ENCODE measurements around the gene ATRN. TPM values are rescaled to one million over a fixed set of nuclear protein-coding genes. Genes with fewer than 3 reads are reported as not detected.
A peak's percentile ranks its signal among the peaks of the same experiment; 100 is the strongest.
"Not testable (repeated sequence)": the region's sequence is repeated elsewhere in the genome, so short reads cannot be mapped to it uniquely, and the experiment has no call there.

ATRN gene
- total RNA-seq, result 43.7 TPM

DNA sequence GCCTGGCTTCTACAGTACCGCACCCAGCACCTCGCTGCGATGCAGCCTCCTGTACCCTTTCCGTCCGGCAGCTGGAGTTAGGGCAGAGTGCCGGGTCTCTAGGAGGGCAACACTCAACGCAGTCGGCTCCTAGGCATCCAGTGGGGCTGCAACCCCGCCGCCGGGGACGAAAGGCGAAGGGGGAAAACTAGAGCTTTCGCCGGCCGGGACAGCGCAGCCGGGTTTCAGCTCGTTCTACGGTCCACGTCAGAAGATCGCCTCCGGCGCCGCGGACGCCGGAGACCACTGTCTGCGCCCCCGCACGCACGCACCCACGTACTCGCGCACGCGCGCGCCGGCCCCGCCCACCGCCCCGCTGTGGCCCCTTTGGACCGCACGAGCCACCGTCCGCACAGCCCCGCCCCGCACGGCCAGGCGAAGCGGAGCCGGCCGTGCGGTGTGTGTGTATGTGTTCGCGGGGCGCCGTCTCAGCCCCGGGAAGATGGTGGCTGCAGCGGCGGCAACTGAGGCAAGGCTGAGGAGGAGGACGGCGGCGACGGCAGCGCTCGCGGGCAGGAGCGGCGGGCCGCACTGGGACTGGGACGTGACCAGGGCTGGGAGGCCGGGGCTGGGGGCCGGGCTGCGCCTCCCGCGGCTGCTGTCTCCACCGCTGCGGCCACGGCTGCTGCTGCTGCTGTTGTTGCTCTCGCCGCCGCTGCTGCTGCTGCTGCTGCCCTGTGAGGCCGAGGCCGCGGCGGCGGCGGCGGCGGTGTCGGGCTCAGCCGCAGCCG lies at the start of gene ATRN:
Gene ATRN, plus strand, starts transcription at position 392 of the 770 bp plus-strand sequence. Its CDS starts 90 bp downstream, at position 482.
- peak; percentile 95 for DNase-seq

DNA sequence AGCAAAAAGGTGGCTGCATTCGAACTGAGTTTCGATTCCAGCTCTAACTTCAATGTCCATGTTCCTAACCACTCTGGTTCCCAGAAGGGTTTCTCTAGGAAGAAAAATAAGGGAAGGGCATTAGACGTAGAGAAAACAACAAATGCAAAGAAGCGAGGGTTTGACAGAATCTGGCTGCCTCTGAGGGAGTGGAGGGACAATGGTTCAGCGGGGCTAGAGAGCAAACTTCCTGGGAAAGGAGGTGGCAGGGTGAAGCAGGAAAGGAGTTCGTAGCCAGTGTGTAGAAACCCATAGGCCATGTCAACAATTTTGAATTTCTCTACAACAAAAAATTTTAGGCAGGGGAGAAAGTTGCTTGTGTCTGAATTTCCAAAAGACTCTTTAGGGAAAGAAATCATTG lies 48.8 kb upstream of the ATRN start:
- DNase-seq, result no peak

DNA sequence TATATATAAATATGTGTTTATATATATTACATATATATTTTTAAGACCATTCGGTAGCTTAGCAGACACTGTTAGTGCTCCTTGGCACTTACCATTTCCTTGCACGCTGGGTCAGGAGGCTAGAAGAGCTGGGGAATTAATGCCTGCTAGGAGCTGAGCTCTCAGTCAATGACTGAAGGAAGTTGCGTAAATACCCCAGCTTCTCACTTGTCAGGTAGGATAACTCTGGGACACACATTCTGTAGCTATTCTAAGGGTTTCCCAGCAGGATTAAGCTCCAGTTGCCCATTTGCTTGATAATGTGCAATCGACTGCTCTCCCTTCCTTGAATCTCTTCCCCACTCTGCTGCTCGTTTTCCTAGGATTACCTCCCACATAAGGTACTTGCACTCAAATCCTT lies 47.7 kb upstream of the ATRN start:
- DNase-seq, result no peak

DNA sequence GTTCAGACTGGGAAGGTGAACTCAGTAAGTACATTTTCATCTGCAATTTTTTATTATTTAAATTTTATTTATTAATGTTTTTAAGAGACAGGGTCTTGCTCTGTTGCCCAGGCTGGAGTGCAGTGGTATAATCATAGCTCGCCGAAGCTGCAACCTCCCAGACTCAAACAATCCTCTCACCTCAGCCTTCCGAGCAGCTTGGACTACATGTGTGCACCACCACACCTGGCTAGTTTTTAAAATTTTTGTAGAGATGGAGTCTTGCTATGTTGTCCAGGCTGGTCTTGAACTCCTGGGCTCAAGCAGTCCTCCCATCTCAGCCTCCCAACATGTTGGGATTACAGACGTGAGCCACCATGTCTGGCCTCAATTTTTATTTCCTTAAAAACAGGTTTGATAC lies 44.1 kb upstream of the ATRN start:
- not testable (repeated sequence) for DNase-seq

DNA sequence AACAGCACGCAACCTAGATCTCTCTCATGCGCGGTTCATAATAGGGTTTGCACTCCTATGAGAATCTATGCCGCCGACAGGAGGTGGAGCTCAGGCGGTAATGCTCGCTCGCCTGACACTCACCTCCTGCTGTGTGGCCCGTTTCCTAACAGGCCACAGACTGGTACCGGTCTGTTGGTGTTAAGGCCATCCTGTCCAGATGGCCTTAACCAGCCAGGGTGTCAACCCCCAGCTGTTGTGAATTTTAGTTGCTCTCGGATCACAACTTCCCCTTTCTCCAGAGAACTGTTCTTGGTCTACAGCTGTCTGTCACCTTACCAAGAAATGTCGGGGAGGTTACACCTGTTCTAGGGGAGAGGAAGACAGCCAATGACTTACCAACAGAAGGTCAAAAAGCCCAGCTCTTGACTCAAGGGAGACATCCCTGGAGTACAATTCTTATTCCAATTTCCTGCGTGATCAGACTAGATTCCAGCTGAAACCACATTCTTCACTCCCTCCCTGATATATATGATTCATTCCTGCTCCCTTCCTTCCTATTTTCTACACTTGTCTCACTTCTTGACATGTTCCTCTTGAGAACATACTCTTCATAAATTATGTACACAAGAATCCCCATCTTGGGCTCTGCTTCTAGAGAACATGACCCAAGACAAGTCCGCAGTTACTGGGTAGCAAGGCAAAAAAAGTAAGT lies 40.3 kb upstream of the ATRN start:
- no peak for DNase-seq

DNA sequence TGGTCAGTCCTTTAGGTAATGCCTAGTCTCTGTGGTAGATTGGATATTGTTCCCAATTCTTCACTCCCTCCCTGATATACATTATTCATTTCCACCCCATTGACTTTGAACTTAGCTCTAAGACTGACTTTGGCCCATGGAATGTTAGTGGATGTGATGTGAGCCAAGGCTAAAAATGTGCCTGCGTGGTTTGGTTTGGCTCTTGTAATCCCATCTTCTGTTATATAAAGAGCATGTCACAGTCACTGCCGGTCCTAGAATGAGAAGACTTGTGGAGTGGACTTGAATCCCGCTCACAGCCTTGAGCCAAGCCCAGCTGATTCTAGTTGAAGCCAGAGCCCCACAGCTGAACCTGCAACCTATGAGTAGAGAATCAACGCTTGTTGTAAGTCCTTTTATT lies 39.7 kb upstream of the ATRN start:
- DNase-seq, result no peak

DNA sequence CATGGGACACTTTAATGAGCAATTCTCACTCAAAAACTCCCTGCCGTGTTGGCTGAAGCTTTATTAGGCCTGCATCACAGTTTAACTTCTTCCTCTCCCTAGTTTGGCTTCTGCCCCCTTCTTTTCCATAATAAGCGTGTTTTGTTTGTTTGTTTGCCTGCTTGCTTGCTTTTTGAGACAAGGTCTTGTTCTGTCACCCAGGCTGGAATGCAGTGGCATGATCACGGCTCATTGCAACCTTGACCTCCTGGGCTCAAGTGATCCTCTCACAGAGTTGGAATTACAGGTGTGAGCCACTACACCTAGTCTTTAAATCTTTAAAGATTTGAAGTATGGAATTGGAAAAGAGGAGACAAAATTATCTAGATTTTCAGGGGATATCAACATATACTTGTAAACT lies 38.0 kb upstream of the ATRN start:
- no peak for DNase-seq

DNA sequence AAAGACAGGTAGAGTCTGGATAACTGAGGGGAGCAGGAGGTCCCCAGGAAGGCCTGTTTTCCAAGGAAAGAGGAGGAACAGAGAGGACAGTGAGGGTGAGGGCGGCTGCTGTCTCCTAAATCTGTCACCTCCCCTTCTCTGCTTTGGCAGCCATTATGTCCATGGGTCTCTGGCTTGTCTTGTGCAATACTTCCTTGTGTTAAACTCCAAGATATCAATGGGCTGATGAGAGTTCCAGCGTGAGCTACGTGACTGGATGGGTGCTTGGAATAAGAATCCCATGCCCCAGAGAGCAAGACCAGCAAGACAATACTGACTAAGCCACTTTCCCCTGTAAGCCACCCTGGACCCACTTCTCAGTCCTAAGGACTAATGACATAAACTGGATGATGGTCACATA lies 37.1 kb upstream of the ATRN start:
- no peak for DNase-seq

DNA sequence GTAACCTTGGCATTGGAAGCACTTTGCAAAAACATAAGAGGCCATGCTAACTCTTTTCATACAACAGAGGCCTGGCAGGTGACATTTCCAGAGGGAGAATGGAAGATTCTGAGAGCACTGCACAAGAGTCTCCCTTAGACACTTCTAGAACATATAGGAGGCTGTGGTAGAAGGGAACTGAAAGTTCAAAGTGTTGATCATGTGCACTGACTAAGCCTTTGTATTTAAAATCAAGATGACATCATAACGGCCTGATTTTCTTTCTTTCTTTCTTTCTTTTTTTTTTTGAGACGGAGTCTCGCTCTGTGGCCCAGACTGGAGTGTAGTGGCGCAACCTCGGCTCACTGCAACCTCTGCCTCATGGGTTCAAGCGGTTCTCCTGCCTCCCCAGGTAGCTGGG lies 36.6 kb upstream of the ATRN start:
- no peak for DNase-seq

DNA sequence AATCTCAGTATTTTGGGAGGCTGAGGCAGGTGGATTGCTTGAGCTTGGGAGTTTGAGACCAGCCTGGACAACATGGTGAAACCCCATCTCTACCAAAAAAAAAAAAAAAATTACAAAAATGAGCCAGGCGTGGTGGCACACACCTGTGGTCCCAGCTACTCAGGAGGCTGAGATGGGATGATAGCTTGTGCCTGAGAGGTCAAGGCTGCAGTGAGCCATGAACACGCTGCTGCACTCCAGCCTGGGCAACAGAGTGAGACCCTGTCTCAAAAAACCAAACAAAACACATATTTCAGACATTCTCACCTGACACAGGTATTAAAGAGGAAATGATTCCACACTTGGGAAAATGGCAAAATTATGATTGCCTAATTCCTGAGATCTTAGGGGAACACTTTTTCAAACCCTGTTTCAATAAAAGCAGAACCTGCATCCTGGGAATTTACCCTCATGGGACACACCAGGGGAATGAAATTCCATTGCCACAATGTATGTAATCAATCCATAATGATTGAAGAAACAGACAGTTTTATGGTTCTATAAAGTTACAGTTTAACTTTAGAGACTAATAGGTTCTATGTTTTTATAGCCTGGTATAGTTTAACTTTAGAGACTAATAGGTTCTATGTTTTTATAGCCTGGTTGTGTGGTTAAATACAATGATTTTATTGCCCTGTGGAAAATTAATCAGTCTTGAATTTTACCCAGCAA lies 33.8 kb upstream of the ATRN start:
- DNase-seq, result no peak

DNA sequence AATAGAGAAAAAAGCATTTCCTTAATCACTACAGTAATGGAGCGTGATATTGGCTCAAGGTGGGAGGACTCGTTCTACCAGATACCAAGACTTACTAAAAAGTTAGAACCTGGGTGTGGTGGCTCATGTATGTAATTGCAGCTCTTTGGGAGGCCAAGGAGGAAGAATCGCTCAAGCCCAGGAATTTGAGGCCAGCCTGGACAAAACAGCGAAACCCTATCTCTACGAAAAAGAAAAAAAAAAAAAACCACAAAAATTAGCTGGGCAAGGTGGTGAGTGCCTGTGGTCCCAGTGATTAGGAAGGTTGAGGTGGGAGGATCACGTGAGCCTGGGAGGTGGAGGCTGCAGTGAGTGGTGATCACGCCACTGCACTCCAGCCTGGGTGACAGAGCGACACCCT lies 24.0 kb upstream of the ATRN start:
- DNase-seq, result no peak

DNA sequence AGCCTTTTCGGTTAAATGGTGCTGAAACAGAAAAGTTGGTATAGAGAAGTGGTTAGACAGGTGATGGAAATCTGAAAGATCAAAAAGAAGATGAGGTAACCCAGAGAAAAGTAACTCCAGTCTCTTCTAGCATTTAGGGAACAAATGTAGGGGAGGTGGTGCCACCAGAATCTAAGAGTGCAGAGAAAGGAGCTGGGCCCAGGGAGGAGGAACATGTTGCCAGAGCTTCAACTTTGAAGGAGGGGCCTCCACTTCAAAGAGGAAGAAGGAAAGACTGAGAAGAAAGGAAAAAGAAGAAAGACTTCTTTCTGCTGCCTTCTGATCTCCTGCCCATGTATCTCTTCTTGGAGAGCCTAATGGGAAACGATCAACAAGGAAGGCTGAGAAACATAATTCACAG lies 23.5 kb upstream of the ATRN start:
- DNase-seq, result no peak

DNA sequence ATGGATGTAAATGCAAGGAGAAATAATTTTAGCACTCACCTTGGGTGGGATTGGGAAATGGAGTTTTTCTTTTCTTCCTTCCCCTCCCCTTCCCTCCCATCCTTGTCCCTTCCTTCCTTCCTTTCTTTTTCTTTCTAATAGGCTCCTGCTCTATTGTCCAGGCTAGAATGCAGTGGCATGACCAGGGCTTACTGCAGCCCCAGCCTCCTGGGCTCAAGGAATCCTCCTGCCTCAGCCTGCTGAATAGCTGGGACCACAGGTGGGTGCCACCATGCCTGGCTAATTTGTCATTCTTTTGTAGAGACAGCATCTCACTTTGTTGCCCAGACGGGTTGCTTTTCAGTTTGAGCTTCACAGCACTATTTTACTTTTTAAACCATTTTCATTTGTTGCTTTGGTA lies 21.5 kb upstream of the ATRN start:
- DNase-seq, result no peak

DNA sequence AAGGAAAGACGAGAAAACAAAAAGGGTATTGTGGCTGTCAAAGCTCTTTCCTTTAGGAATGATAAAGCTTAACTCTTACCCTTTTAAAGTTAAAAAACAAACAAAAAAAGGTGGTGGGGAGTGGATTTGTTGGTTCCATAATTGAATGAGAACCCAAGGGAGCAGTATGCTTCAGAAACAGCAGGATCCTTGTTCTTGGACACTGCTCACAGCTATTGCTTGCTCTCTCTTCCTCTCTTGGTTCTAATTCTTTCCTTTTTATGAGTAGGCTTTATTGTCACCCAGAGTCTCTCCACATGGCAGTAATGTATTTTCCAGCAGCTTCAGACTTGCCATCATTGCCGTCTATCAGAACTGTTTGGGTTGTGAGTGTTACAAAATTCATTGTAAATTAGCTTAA lies 18.7 kb upstream of the ATRN start:
- DNase-seq, result no peak

DNA sequence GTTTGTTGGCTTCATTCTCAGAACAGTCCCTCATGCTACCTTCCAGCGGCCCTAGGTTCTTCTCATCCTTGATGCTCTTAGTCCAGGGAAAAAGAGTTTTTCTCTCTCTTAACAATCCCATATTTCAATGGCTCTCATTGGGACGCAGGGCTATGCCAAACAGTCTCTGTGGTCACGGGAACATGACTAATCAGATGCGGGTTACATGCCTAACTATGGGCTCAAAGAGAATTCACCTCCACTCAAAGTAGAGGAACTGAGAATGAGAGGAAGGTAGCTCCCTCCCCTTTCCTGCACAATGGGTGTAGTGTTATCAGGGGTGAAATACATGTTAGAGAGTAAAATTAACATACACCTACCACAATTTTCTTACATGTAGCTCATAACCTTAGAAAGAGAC lies 18.1 kb upstream of the ATRN start:
- DNase-seq, result no peak

DNA sequence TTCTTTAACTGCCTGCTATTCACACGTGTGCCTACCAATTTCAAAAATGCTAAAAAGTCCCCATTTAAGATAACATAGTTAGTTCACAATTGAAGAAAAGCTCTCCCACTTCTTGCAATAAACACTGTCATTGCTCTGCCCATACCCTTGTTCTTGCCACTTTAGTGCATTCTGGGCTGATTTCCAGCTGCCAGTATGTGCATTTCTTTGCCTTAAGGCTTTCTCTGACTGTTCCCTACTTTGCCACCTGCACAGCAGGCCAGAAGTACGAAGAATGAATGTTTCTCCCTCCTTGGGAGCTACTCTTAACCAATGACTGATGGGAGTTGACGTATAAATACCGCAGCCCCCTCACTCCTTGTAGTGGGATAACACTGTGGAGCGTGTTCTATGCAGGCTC lies 16.0 kb upstream of the ATRN start:
- DNase-seq, result no peak

DNA sequence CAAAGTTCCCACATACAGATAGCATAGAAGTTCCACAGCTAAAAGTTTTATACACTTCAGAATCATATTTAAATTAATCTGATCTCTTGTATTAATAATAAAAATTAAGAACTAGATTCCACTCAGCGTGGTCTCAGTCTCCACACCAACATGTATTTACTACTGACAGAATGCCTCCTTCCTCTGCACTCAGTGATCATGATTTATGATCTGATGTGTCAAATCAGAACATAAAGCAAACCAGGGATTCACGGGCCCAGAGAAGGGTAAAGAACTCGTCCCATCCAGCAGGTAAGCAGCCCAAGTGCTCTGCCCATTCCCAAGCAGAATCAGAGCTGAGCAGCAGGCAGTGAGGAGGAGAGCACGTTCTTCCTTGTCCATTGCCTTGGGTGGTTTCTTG lies 14.2 kb upstream of the ATRN start:
- DNase-seq, result no peak

DNA sequence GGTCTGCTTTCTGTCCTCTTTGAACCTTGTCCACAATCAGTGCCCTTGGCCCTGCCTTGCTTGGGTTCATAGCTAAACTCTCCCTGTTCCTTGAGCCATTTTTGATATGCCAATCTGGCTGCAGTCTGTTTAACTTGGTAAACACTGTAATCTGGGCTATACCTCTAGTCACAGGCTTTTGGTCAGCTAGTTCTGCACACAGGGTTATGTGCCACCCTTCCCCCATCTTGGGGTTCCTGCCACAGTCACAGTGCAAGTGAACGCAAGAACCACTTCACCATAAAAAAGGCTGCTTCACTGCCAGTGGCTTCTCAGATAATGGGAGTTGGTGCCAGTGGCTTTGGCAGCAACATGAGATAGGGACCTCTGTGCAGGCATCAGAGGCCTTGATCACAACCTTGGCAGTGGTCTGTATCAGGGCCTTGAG lies 10.9 kb upstream of the ATRN start:
- DNase-seq, result no peak

DNA sequence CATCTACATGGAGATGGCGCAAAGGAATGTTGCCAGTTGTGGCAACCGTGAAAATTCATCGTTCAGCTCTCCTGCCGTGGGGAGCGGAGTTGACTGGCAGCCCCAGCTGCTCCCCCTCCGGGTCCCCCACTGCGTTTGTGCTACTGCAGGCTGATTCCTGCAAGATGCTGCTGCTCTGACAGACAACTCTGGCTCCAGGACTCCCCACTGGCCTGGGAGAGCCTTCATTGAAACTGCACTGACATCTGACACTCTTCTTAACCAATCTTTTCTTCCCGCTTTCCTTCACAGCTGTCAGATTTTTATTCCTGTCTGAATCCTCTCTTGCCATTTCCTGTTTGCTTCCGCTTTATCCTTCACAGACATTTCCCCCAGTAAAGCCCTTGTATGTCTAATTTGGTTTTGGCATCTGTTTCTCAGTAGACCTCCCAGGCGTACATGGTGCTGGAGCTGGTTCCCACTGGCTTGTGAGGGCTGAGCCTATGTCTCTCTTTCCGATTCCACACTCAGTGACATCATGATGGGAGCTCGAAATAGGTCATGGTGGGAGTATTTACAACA lies 9.5 kb upstream of the ATRN start:
- DNase-seq, result peak; percentile 89

DNA sequence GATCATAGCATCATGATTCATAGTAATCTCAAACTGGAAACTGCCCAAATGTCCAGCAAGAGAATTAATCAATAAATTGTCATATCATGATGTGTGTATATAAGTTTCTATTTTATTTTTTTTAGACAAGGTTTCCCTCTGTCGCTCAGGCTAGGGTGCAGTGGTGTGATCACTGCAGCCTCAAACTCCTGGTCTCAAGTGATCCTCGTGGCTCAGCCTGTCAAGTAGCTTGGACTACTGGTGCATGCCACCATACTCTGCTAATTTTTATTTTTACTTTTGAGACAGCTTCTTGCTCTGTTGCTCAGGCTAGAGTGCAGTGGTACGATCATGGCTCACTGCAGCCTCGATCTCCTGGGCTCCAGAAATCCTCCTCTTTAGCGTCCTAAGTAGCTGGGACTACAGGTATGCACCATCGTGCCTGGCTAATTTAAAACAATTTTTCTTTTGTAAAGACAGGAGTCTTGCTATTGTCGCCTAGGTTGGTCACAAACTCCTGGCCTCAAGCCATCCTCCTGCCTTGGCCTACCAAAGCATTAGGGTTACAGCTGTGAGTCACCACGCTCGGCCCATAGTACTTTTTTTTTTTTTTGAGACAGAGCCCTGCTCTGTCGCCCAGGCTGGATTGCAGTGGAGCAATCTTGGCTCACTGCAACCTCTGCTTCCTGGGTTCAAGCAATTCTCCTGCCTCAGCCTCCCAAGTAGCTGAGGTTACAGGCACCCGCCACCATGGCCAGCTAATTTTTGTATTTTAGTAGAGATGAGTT lies 8.7 kb upstream of the ATRN start:
- no peak for DNase-seq

DNA sequence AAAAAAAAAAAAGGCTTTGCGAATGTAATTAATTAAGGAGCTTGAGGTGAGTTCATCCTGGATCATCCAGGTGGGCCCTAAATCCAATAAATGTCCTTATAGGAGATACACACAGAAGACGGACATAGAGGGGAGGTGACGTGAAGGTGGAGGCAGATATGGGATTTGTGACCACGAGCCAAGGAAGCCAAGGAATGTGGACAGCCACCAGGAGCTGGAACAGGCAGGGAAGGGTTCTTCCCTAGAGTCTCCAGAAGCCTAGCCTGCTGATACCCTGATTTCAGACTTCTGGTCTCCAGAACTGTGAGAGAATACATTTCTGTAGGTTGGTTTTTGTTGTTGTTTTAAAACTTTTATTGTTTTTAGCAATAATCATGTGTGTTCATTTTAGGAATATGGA lies 6.7 kb upstream of the ATRN start:
- no peak for DNase-seq

DNA sequence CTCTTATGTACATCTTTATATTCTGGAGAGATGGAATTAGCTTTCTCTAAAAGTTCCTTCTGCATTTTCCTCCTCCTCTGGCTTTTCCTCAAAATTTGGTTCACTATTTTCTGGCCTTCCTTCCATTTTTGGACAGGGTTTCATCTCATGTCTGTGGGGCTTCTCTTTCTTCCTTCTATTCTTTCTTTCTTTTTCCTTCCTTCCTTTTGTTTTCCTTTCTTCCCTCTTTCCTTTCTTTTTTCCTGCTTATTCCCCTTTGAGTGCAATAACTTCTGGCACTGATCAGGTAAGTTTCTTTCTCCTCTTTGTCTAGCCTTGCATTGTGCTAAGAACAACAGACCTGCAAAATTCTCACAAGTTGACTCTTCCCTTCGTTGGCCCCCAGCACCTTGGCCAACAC lies 5.5 kb upstream of the ATRN start:
- DNase-seq, result no peak
